Measurements from ENCODE around the gene PARD3B. TPM values are rescaled to one million over a fixed set of nuclear protein-coding genes. Genes with fewer than 3 reads are reported as not detected.

PARD3B gene
- total RNA-seq, 1 experiment from 2014 or later, result 6.4 TPM

- no peak overlapping the region for H2BK12ac ChIP-seq (ENCODE audit: insufficient read length, low read depth, low read length)
- no peak overlapping the region for H3K56ac ChIP-seq (ENCODE audit: insufficient read length, low read depth, low read length)
- no peak overlapping the region for H3T11ph ChIP-seq (ENCODE audit: low read length)
- H3K23me2 ChIP-seq (ENCODE audit: insufficient read length, low read depth, low read length, poor library complexity, severe bottlenecking), result no peaks in the 10 kb centered on the region
- H4K20me1 ChIP-seq (ENCODE audit: control insufficient read depth, insufficient read depth, insufficient read length), result no peaks in the 10 kb centered on the region
- no peak overlapping the region for H3K9ac ChIP-seq (ENCODE audit: extremely low read depth, insufficient read length, low read length)
- no CpG with 5 or more reads among the region's 3 CpGs for WGBS (ENCODE audit: extremely low coverage, insufficient read length, low lambda C conversion rate)
- no peak overlapping the region for H4K91ac ChIP-seq (ENCODE audit: insufficient read length, low read depth, low read length)
- H2BK20ac ChIP-seq (ENCODE audit: low read depth, low read length, poor library complexity, severe bottlenecking), result no peak overlapping the region
- no peak overlapping the region for H3K18ac ChIP-seq (ENCODE audit: insufficient read length, low read depth, low read length)
- peaks cover 3% of the 10 kb centered on the region; the same call in 1 of the 2 replicates for H3K4me1 ChIP-seq (ENCODE audit: insufficient read depth, low read length)
- no peak overlapping the region for H4K8ac ChIP-seq (replicated peaks; ENCODE audit: insufficient read length, low read depth, low read length)
- H3K4me2 ChIP-seq (ENCODE audit: insufficient read depth, insufficient read length, low read length), result no peak overlapping the region
- H3K36me3 Mint-ChIP-seq (ENCODE audit: insufficient read depth in 1 of 3, low read depth in 3 of 3), result peaks cover 0 to 16% (median 10%) of the 10 kb centered on the region in 3 experiments; a peak in 5 of 7 replicates
- no peaks in the 10 kb centered on the region for H3K9me3 ChIP-seq (ENCODE audit: control insufficient read depth, low read depth, low read length)
- H3K79me1 ChIP-seq (ENCODE audit: insufficient read depth, low read depth, low read length, poor library complexity, severe bottlenecking), result no peaks in the 10 kb centered on the region
- no peak overlapping the region for H2AK5ac ChIP-seq (ENCODE audit: insufficient read length, low read length)
- no peak for TF ChIP-seq CTCF (conservative IDR thresholded peaks at IDR 0.05)
- no peak overlapping the region for H3K27ac ChIP-seq (ENCODE audit: insufficient read length, low read depth, low read length)
- H2AFZ ChIP-seq (ENCODE audit: low read length), result no peak overlapping the region
- peaks cover 4% of the 10 kb centered on the region; the same call in 1 of the 2 replicates for H3K27me3 Mint-ChIP-seq (ENCODE audit: low read depth)
- H2BK5ac ChIP-seq (ENCODE audit: insufficient read length, low read length), result no peak overlapping the region
- H3K9me3 Mint-ChIP-seq, result peaks cover 0 to 3% of the 10 kb centered on the region in 2 experiments; a peak in 4 of 5 replicates
- peaks cover 40 to 48% of the 10 kb centered on the region in 2 experiments for H3K4me1 Mint-ChIP-seq
- no peak overlapping the region for H3K23ac ChIP-seq (ENCODE audit: insufficient read length, low read depth, low read length)
- H2BK15ac ChIP-seq (ENCODE audit: low read depth, low read length), result no peak overlapping the region
- no peak for DNase-seq
- no peaks in the 10 kb centered on the region; the same call in 1 of the 2 replicates for H3K79me2 ChIP-seq (ENCODE audit: insufficient read depth, low read length)
- H3K4ac ChIP-seq (ENCODE audit: low read depth, low read length), result no peak overlapping the region
- no peak overlapping the region for H3K4me3 Mint-ChIP-seq
- no peak overlapping the region for H3K27ac Mint-ChIP-seq
- H3K14ac ChIP-seq (ENCODE audit: insufficient read depth, low read length), result no peak overlapping the region
- no peaks in the 10 kb centered on the region; the same call in 1 of the 2 replicates for H3K27me3 ChIP-seq (ENCODE audit: insufficient read depth, low read length)
- no peak overlapping the region for H4K5ac ChIP-seq (ENCODE audit: insufficient read length, low read depth, low read length)
- H2BK120ac ChIP-seq (ENCODE audit: low read depth, low read length, poor library complexity, severe bottlenecking), result no peak overlapping the region
Measured at GRCh38 chr2:205473791-205474190, 928.5 kb downstream of the PARD3B start.

All from H9 (cell line).